K562 (cell line): Measurements from ENCODE around the gene NOD2. TPM values are rescaled to one million over a fixed set of nuclear protein-coding genes. Genes with fewer than 3 reads are reported as not detected.

ENCODE experiments used
- ATAC-seq: fragments of 200-7000 bp; cut with Tn5 transposase; 3 replicates; pipeline ENCODE4 v1.9.1; 2020; ENCODE audit warnings: moderate library complexity
- BruUV-seq: library from RNA; stranded (reverse); fragments of 400-500 nt; replicated peaks from 2 replicates; lab custom pipeline; 2021; lab: Mats Ljungman, UMichigan
- CTCF ChIA-PET: fragments of 300-600 bp; formaldehyde crosslinking; extraction: SDS; loops from one replicate; lab custom pipeline; 2021; ENCODE audit warnings: low intra/inter-chr PET ratio; lab: Yijun Ruan, JAX
- POLR2A ChIA-PET: fragments of 300-600, 350-650 bp; sonication (Branson Sonifier 250); formaldehyde crosslinking; extraction: SDS; loops from one replicate; lab custom pipeline; 2021; ENCODE audit warnings: antibody characterized with exemption, inconsistent platforms; lab: Yijun Ruan, JAX
- DNase-seq, 4 experiments: peaks; one replicate each; pipeline versions ENCODE4 v3.0.0 to v3.0.0-alpha.2; 2011 to 2018; ENCODE audit warnings: low spot score in 3 of 4, mixed read lengths in 3 of 4; ENCODE audit errors: extremely low read depth in 1 of 4
- FAIRE-seq: peaks from 2 replicates; lab custom pipeline; 2011; peaks lifted over from hg19 to GRCh38; lab: Jason Lieb, UNC
- H2AFZ ChIP-seq: 2 replicates; pipeline ENCODE4 v1.6.0; 2011; ENCODE audit warnings: low read depth, low read length, control low read depth, inconsistent platforms
- H3K27ac ChIP-seq: fragments of 200-600 bp; 3 replicates; pipeline ENCODE4 v1.8.0; 2011; ENCODE audit warnings: low read depth, mild to moderate bottlenecking, control low read depth, inconsistent platforms, low read length, moderate library complexity, mixed read lengths; ENCODE audit errors: extremely low read depth
- H3K27me3 ChIP-seq, 2 experiments: fragments of 300-600 bp in 1 of 2; 2 replicates in 1 of 2; 3 replicates in 1 of 2; pipeline versions ENCODE4 v1.6.0 to v1.8.0; 2011; ENCODE audit warnings: inconsistent platforms in 2 of 2, low read length in 2 of 2, mild to moderate bottlenecking in 1 of 2, mixed read lengths in 1 of 2, moderate library complexity in 1 of 2; ENCODE audit not compliant: control insufficient read depth in 2 of 2, insufficient read depth in 2 of 2
- H3K36me3 ChIP-seq: fragments of 300-600 bp; 3 replicates; pipeline ENCODE4 v1.8.0; 2011; ENCODE audit warnings: mild to moderate bottlenecking, low read length, inconsistent platforms; ENCODE audit not compliant: control insufficient read depth, insufficient read depth
- H3K4me1 ChIP-seq, 2 experiments: fragments of 200-600 bp in 1 of 2; replicated peaks in 1 of 2; 2 replicates in 1 of 2; 3 replicates in 1 of 2; pipeline versions ENCODE4 v1.5.1 to v1.8.0; 2011; ENCODE audit warnings: inconsistent platforms in 2 of 2, low read length in 2 of 2, mild to moderate bottlenecking in 1 of 2, mixed read lengths in 1 of 2, moderate library complexity in 1 of 2; ENCODE audit not compliant: control insufficient read depth in 2 of 2, insufficient read depth in 2 of 2
- H3K4me2 ChIP-seq: 2 replicates; pipeline ENCODE4 v1.6.1; 2011; ENCODE audit warnings: low read length, control low read depth, inconsistent platforms, mixed read lengths; ENCODE audit not compliant: insufficient read depth
- H3K4me3 ChIP-seq: fragments of 200-600 bp; sonication (generic), shearing (Covaris generic); 2 replicates; pipeline ENCODE4 v1.5.1; 2016; ENCODE audit warnings: control low read depth, inconsistent platforms
- H3K79me2 ChIP-seq: fragments of 200-600 bp; 3 replicates; pipeline ENCODE4 v1.8.0; 2011; ENCODE audit warnings: low read length, inconsistent platforms; ENCODE audit not compliant: control insufficient read depth, insufficient read depth
- H3K9ac ChIP-seq, 2 experiments: 2 replicates each; pipeline versions ENCODE4 v1.6.0 to v1.6.1; 2011; ENCODE audit warnings: low read depth in 2 of 2, low read length in 2 of 2, control low read depth in 1 of 2, inconsistent platforms in 1 of 2, mild to moderate bottlenecking in 1 of 2, mixed read lengths in 1 of 2; ENCODE audit not compliant: insufficient read depth in 1 of 2
- H3K9me1 ChIP-seq: one replicate; pipeline ENCODE4 v1.6.0; 2011; ENCODE audit warnings: inconsistent platforms, mild to moderate bottlenecking, low read length, moderate library complexity; ENCODE audit not compliant: control insufficient read depth, insufficient read depth
- H3K9me3 ChIP-seq: replicated peaks from 2 replicates; pipeline ENCODE4 v1.5.1; 2011; ENCODE audit warnings: low read depth, low read length, inconsistent platforms; ENCODE audit not compliant: control insufficient read depth, insufficient read depth
- H4K20me1 ChIP-seq: replicated peaks from 2 replicates; pipeline ENCODE4 v1.6.1; 2011; ENCODE audit warnings: low read length, inconsistent platforms, mixed read lengths; ENCODE audit not compliant: control insufficient read depth, insufficient read depth
- MECOM ChIP-seq: fragments of 250-450 bp; sonication (Bioruptor Pico); IDR thresholded peaks from 2 replicates; pipeline ENCODE4 v1.8.0; 2022; ENCODE audit warnings: inconsistent platforms
- PCBP1 ChIP-seq: fragments of 200-400 bp; formaldehyde crosslinking; IDR thresholded peaks from 2 replicates; pipeline ENCODE4 v1.6.1; 2018; ENCODE audit warnings: mild to moderate bottlenecking, low read depth, low read length; ENCODE audit not compliant: poor library complexity, severe bottlenecking
- PREB ChIP-seq: sonication (generic); formaldehyde crosslinking; IDR thresholded peaks from 2 replicates; pipeline ENCODE4 v1.8.1; 2023; ENCODE audit warnings: mild to moderate bottlenecking, missing genetic modification reagents
- WGBS: fragments of 100-300 bp; shearing (Covaris generic); methylation state at CpG from one replicate; pipeline ENCODE4 v1.1.6; 2016; ENCODE audit warnings: low coverage, mixed read lengths; ENCODE audit not compliant: insufficient coverage; ENCODE audit errors: missing lambda C conversion rate; 5-methylcytosine and 5-hydroxymethylcytosine counted together
- in situ Hi-C: fragments of 300-500 bp; cut with MboI; formaldehyde crosslinking; loops from 4 replicates; pipeline ENCODE4 v1.15.0; 2018; ENCODE audit warnings: inconsistent platforms, mixed read lengths
- intact Hi-C: fragments of 100-400 bp; cut with micrococcal nuclease; formaldehyde crosslinking; loops from 2 replicates; pipeline ENCODE4 v1.14.2; 2022
- polyA plus RNA-seq, 8 experiments: library from polyadenylated mRNA; depleted of rRNA in 4 of 8; stranded (reverse) in 5 of 8; unstranded in 3 of 8; fragments of >200 nt; fragmentation: Nextera tagmentation in 2 of 8; fragmentation: Illumina TruSeq in 1 of 8; extraction: Ambion mirVana in 2 of 8; extraction: Trizol in 1 of 8; gene quantifications; 2 replicates each; pipeline versions ENCODE4 v1.2.1 to v1.2.3, GENCODE V29; 2011 to 2014; ENCODE audit warnings: inconsistent platforms in 1 of 8, missing spikeins in 1 of 8
- total RNA-seq, 7 experiments: library from RNA; depleted of rRNA in 6 of 7; stranded (reverse); fragments of >200 nt in 6 of 7; fragmentation: Illumina TruSeq in 2 of 7; extraction: Trizol in 2 of 7; gene quantifications; 2 replicates each; pipeline versions ENCODE4 v1.2.1 to v1.2.3, GENCODE V29; 2011 to 2021; ENCODE audit warnings: low replicate concordance in 1 of 7

NOD2 gene
- total and polyA plus RNA-seq, 9 of the 15 experiments (the other 6 are each of a cell fraction or from before 2014, with no cell fraction given): 0.04 TPM; not detected in 8

- H3K36me3 ChIP-seq: no peaks in the 10 kb centered on the region
- POLR2A ChIA-PET: no interaction called here
- H3K9ac ChIP-seq: no peak overlapping the region
- CTCF ChIA-PET: no interaction called here
- H3K9me3 ChIP-seq: no peaks in the 10 kb centered on the region
- ATAC-seq (no peak), FAIRE-seq (no peak), DNase-seq (no peak)
- no peak overlapping the region for H3K4me3 ChIP-seq
- BruUV-seq: no TSS peak
- intact Hi-C loops (loop anchor here (10.0 kb wide), 1 partner anchor 68 kb away; no protein-coding TSS in a partner anchor), in situ Hi-C loops (loop anchor here (10.0 kb wide), 1 partner anchor 288 kb away; no protein-coding TSS in a partner anchor)
- no peak for TF ChIP-seq MECOM (CRISPR knock-in tag)
- no peak for TF ChIP-seq PREB (CRISPR knock-in tag)
- TF ChIP-seq PCBP1: no peak
- H4K20me1 ChIP-seq: no peaks in the 10 kb centered on the region
- peaks cover 4 to 14% of the 10 kb centered on the region in 2 experiments; a peak in 3 of 5 replicates for H3K27me3 ChIP-seq
- 1% methylated on average over 10 of the region's 10 CpGs for WGBS
- H3K79me2 ChIP-seq: no peaks in the 10 kb centered on the region
- no peaks in the 10 kb centered on the region for H3K9me1 ChIP-seq
- no peak overlapping the region for H3K4me2 ChIP-seq
- no peak overlapping the region for H2AFZ ChIP-seq
- H3K4me1 ChIP-seq: peaks cover 0 to 5% of the 10 kb centered on the region in 2 experiments; a peak in 2 of 5 replicates
- no peak overlapping the region for H3K27ac ChIP-seq
These were observed 31.0 kb upstream of the NOD2 start for GRCh38 chr16:50662306-50662940.
